HG02678 (cell line): ENCODE results near the gene ATXN7L1.
"Not testable (repeated sequence)": the region's sequence is repeated elsewhere in the genome, so short reads cannot be mapped to it uniquely, and the experiment has no call there.

Experiments
- ATAC-seq: cut with Tn5 transposase; IDR thresholded peaks from one replicate; pipeline ENCODE4 v1.9.1; 2021; ENCODE audit warnings: mild to moderate bottlenecking, moderate library complexity; ENCODE audit not compliant: unreplicated experiment

The ATXN7L1 gene

DNA sequence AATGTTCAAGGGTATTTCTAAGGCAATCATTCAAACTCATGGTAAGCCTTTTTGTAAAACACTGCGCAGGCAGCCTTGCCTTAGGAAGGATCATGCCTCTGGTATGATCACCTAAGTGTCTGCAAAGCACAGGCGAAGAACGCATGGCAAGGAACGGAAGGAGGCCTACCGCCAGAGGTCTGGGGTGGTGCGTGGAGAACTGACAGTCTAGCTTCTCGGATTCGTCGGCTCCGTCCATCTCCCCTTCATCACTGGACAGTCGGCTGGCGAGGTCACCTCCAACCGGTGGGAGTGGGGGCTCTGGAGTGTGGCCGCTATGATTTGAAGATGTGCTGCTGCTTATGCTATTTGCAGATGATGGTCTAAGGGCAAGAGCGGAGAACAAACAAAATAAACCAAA is 252.5 kb downstream of the ATXN7L1 start:
- ATAC-seq = no peak

DNA sequence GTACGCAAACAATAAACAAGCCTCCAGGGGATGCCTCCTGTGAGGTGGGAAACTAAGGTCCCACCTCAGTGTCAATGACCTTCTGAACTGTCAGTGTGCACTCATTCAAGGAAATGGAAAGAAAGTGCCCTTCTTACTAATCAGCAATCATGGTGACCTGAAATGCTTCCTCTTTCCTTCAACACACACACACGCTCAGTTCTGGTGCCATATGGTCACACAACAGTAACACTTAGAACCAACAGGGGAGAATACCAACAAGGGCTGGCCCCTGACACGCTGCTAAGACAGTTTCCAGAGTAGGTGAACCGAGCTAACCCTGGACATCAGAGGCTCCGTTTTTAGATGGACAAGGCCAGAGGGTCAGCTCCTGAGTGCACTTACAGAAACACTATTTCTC is 253.0 kb downstream of the ATXN7L1 start:
- ATAC-seq = no peak

DNA sequence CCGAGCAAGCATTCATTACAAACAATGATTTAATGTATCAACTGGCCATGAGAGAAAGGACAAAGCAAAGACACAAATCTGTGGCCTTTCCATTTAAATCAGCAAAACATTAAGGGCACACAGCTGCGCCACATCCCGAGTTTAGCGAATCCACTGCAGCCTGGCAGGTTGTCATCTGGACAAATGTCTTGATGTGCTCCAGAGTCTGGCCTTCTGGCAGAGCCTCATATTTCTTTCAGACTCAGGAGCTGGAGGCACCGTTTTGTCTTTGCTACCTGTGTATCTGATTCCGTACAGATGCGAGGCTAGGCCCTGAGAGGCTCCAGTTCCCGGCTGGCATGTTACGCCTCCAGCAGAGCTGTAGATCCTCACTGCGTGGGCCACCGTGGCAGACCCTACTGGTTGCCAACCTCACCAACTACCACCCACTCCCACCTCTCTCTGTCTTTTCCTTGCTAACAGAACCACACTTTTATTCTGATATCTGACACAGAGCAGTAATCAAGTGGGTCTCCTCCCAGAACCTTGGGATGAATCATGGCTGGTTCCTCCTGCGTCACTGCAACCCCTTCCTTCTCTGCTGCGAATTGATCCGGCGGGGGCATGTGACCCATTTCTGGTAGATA is 254.2 kb downstream of the ATXN7L1 start:
- no peak for ATAC-seq

DNA sequence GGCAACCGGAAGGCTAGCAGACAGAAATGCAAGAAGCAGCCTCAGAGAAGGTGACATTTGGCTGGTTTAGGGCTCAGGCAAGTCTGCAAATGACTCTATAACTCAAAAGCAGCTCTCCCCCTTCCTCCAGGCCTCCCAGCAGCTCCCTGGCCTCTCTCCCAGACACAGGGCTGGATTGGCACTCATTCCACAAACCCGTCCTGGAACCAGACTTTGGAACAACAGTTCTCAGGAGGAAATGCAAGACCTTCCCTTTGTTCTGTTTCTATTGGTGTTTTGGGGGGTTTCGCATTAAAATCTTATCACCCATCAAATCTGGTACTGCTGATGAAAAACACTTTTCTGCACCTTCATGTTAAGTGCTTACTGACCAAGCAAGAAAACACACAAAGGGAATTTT is 254.8 kb downstream of the ATXN7L1 start:
- ATAC-seq = no peak

DNA sequence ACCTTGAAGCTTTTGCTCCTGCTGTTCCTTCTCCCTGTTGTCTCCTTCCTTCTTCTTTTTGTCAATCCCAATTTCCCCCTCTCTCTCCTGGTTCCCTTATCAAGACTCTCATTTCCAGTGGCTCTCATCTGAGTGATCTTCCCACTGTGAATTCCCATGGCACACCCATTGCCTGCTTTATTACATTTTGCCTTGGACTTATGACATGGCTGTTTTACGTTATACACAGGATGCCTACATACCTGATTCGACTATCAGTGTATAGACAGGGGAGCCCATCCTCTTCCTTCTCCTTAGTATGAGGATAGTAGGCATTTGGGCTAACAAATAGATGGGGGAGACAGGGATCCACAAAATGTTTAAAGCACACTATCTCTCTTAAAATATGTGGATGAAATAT is 255.2 kb downstream of the ATXN7L1 start:
- no peak for ATAC-seq

DNA sequence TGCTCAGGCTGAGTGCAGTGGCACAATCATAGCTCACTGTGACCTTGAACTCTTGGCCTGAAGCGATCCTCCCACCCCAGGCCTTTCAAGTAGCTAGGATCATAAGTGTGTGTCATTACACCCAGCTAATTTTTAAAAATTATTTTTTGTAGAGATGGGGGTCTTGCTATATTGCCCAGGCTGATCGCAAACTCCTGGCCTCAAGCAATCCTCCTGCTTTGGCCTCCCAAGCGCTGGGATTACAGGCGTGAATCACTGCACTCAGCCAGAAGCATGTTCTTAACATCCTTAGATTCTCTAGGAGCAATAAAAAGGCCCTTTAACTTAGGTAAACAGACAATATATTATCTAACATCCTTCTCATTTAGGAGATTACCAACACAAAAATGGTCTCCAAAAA is 256.8 kb downstream of the ATXN7L1 start:
- no peak for ATAC-seq

DNA sequence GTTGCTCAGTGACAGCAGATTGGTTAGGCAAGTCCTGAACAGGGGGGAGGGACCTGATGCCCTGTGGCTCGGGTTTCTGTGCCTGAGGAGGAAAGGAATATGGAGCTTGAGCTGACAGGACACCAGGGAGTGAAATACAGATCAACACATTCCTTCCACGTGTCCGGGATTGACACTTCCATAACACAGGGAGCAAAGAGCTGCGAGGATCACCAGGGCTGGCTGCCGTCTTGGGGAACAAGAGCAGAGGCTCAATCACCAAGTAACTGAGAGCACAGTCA is 258.4 kb downstream of the ATXN7L1 start:
- no peak for ATAC-seq

DNA sequence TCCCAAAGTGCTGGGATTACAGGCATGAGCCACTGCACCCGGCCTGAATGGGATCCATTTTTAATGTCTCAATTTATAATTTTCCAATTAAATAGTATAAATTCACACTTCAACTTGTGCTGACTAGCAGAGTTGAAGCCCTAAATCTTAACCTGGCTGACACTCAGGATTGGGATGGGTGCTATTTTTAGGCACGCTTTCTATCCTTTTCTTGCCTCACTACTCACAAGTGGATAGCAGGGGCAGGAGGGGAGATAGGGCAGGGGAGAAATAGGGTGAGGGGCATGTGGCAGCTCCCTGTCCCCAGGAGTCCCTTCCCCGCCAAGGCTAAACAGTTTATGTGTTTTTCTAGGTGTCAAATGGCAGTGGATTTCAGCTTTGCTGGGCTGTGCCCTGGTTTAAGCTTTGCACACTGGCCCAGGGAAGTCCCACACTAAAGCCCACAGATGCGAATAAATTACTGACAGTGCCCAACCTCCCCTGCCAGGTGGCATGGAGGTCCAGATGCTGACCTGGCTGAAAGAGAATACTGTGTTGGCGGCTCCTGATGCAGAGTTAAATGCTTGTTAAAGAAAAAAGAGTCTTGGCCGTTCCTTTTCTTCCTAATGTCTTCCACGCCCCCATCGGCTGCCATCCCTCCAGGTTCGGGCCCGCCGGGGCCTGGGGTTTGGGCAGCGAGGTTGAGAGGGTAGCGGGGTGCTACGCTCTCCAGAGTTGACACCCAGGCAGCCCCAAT is 259.0 kb downstream of the ATXN7L1 start:
- no peak for ATAC-seq

DNA sequence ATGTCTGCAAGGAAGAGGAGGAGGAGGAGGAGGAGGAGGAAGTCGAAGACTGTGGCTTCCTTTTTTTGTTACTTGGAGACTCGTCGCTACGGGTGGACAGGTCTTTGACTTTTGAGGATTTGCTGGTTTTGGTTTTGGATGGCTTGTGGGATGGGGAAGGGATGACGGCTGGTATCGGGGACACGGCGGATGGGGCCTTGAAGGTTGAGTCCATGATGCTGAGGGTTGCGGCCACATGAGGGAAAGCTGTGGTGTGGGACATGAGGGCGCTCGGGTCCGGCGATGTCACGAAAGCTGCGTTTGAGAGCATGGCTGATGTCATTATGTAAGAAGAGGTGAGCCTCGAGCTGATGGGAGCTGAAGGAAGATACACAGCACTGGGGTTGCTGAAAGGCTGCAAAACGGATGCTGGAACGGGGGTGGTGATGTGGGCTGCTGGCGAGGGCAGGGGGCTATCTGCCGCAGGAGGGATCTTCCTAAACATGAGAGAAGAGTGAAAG is 262.0 kb downstream of the ATXN7L1 start:
- no peak for ATAC-seq

DNA sequence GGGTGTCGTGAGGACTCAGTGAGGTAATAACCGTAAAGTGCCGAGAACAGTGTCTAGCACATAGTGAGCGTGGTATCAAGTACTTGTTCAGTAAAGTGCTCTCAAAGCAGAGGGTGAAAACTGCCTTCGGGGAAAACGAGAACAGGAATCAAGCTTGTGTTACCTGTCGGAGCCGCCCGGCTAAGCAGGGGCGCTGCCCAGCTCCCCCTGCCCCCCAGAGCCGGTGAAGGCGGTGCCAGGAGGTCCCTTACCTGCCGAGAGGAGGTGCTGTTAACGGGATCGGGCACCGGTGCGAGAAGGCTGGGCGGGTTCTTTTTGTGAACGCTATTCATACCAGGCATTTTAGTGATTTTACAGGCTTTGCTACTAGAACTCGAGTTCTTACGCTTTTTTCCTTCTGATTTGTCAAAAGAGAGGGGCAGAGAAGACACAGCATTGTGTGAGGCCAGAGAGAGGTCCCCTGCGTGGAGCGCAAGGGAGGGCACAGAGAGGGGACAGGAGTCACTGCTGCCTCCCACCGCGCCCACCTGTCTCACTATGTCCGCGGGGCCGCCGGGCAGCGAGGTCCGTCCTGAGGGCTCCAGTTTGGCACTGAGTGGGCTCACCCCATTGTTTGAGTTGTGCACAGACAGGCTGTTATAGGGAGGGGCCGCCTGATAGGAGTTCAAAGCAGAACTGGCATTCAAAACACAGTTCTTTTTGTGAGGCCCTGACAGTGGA is 262.6 kb downstream of the ATXN7L1 start:
- ATAC-seq = no peak

DNA sequence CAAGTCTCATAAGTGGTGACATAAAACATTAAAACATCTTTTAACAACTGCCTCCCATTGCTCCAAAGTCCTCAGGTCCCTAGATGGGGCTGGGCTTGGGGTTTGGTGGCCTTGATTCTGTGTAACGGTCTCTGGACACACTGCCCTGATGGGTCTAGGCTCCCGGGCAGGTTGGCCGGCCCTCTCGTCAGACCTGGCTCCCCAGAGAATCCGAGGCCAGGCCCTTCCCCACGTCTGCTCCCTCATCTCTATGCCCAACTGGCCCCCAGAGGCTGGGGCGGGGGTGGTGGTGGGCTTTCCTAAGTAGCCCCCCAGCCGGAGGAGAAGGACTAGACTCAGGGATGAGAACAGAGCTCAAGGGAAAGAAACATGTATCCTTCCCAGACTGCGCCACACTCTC is 263.6 kb downstream of the ATXN7L1 start:
- ATAC-seq = no peak

DNA sequence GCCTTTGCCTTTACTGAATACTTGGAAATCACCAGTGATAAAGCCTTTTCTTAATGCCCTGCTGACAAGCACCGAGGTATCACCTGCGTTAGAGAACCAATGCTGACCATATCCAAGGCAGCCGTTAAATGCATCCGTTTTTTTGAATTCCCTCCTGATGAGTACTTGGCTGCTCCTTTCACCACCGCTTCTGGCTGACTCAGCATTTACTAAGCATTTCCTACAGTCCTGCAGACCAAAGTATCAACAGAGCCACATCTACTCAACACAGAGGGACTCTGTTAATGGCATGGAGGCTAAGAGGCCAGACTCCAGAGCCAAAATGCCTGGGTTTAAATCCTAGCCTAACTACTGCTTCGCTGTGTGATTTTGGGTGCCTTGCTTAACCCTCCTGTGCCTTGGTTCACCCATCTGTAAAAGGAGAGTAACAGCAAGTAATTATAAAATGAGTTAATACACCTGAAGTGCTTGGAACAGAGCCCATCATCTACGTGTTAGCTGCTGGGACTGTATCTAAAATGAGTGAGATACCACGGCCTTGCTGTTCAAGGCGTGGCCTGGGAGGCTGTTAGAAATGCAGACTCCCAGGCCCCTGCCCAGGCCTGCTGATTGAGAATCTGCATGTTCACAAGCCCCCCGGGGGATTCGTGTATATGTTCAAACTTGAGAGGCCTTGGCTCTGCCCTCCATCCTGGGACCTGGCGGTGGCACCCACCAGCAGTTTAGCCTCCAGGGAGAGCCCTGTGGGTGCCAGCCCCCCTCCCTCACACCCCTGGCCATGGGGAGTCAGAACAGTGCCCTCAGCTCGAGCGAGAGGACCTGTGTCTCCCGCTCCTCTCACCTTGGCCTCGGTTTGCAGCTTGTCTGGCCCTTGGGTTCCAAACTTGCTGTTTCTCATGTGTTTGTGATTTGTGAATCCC is 264.3 kb downstream of the ATXN7L1 start:
- ATAC-seq = no peak

DNA sequence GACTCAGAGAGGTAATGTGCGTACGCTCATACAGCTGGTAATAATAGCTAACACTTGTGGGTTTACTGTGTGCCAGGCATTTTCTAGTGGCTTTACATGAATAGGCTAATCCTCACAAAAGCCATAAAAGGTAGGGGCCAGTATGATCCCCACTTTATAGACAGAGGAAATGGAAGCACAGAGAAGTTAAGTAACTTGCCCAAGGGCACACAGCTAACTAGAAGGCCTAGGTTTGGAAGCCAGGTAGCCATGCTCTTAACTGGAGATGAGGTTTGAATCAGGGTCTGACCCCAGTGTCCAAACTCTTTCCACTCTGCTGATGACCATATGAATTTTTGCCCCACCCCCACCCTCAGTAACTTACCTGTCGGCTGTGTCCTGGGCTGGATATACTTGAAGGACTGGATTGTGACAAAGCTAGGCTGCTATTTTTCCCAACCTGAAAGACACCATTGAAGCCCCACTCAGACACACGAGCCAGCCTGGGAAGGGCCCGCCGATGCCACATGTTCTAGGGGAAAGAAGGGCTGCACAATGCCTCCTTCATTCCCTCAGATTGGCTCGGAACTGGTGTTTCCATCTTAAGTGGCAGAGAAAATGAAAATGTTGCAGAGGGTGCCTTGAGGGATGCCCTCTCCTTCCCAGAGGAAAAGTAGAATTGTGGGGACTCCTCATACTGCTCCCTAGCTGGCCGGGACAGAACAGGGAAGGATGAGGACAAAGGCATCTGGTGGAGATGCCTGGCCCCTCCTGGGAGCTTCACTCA is 266.1 kb downstream of the ATXN7L1 start:
- ATAC-seq = no peak

DNA sequence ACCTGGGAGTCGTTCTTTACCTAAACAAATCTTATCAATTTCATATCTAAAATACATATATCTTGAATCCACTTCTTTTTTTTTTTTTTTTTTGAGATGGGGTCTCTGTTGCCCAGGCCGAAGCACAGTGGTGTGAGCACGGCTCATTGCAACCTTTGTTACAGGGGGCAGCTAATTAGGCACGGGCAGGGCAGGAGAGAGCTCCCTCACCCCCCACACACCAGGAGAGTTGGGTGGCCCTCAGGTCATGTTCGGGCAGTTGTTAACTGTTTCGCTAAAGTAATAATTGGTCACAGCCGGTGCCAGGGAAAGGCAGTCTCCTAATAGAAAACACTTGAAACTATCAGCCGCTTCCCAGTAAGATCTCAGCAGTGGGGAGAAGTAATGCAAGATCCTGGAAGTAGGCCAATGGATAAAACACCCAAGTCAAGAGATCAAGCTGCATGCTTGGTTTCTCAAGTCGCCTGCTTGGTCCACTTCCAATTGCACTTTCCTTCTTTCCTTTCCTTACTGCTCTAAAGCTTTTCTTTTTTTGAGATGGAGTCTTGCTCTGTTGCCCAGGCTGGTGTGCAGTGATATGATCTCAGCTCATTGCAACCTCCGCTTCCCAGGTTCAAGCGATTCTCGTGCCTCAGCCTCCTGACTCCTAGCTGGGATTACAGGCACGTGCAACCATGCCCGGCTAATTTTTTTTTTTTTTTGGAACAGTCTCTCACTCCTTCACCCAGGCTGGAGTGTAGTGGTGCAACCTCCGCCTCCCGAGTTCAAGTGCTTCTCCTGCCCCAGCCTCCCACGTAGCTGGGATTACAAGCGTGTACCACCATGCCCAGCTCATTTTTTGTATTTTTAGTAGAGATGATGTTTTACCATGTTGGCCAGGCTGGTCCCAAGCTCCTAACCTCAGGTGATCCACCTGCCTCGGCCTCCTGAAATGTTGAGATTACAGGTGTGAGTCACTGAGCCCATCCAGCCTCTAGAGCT is 273.8 kb downstream of the ATXN7L1 start:
- no peak for ATAC-seq

DNA sequence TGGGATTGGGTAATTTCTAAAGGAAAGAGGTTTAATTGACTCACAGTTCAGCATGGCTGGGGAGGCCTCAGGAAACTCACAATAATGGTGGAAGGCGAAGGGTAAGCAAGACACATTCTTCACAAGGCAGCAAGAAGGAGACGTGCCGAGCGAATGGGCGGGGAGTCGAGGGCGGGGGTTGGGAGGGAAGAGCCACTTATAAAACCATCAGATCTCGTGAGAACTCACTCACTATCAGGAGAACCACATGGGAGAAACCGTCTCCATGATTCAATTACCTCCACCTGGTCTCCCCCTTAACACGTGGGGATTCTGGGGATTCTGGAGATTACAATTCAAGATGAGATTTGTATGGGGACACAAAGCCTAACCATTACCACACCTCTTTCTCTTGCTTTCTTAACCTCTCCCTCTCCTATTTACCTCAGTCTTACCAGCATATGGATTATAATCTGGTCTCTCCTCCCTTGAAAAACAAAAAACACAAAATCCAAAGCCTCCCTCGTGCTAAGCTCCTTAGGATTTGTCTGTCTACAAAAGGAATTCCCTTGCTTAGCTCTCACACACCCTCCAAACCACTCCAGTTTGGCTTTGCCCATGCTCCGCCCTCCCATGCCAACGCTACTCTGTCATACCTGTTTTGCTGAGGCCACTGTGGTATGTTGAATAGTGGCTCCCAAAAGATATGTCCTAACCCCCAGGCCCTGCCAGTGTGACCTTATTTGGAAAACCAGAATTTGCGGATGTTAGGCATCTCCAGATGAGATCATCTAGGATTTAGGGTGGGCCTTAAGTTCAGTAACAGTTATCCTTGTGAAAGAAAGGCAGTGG is 275.5 kb downstream of the ATXN7L1 start:
- no peak for ATAC-seq

DNA sequence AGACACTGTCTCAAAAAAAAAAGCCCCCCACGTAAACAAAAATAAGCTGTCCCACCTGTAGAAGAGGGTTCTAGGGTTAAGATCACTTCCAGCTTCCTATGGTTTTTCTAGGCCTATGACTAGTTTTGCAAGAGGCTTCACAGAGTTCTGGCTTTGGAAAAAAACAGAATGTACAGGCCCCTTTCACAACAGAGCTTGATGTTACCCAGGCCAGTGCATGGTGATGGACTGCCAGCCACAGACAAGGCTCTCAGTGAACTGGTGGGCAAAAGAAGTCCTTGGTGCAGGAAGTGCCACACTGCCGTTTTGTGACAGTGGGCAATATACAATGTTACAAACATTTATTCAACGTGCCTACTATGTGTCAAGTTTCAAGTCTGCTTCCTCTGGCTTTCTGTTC is 276.8 kb downstream of the ATXN7L1 start:
- no peak for ATAC-seq

DNA sequence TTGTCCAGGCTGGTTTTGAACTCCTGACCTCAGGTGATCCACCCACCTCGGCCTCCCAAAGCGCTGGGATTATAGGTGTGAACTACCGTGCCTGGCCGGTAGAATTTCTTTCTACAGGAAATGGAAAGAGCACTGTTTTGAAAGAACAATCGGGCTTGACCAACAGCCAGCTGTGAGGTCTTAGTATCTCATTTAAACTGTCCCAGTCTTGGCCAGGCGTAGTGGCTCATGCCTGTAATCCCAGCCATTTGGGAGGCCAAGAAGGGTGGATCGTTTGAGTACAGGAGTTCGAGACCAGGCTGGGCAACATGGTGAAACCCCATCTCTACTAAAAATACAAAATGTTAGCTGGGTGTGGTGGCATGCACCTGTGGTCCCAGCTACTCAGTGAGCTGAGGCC is 277.3 kb downstream of the ATXN7L1 start:
- not testable (repeated sequence) for ATAC-seq

DNA sequence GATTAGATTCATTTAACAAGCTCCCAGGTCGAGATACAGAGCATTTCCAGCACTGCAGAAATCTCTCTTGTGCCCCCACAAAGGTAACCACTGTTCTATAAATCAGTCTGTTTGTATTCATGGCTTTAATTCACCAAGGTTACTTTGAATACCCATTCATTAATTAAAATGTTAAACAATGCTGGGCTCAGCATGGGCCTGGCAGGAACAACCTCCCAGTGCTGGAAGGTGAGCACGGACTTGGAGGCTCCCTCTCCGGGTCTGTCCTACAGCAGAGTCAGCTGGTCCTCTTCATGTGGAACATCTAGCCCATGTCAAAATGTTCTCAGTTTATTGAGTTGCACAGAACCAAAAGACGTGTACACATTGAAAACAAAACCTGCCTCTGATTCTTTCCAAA is 279.5 kb downstream of the ATXN7L1 start:
- ATAC-seq = no peak
